CD14-positive monocyte (primary cell): ENCODE data around the gene SCN5A. TPM values are rescaled to one million over a fixed set of nuclear protein-coding genes. Genes with fewer than 3 reads are reported as not detected.

ENCODE experiments used
- DNase-seq, 3 donors: peaks; one replicate each; pipeline ENCODE4 v3.0.0-alpha.2; 2011 to 2022
- H2AFZ ChIP-seq: 2 replicates; pipeline ENCODE4 v1.6.0; 2012; ENCODE audit warnings: mild to moderate bottlenecking, low read depth, low read length, inconsistent platforms; ENCODE audit not compliant: insufficient read depth, poor library complexity, severe bottlenecking
- H3K27ac ChIP-seq, 2 donors: 1 replicate in 1 of 2; 2 replicates in 1 of 2; pipeline ENCODE4 v1.5.1; 2012 to 2013; ENCODE audit warnings: low read length in 2 of 2, control low read depth in 1 of 2, inconsistent platforms in 1 of 2, low read depth in 1 of 2, mild to moderate bottlenecking in 1 of 2
- H3K27me3 ChIP-seq, 2 donors: one replicate each; pipeline versions ENCODE4 v1.6.0 to v1.6.1; 2011 to 2013; ENCODE audit warnings: low read length in 2 of 2; ENCODE audit not compliant: control insufficient read depth in 2 of 2, insufficient read depth in 2 of 2
- H3K36me3 ChIP-seq, 2 donors: replicated peaks in 1 of 2; 1 replicate in 1 of 2; 2 replicates in 1 of 2; pipeline versions ENCODE4 v1.5.1 to v1.6.1; 2012 to 2013; ENCODE audit warnings: low read length in 2 of 2, control low read depth in 1 of 2, inconsistent platforms in 1 of 2, mild to moderate bottlenecking in 1 of 2; ENCODE audit not compliant: insufficient read depth in 2 of 2, control insufficient read depth in 1 of 2
- H3K4me1 ChIP-seq, 2 donors: 1 replicate in 1 of 2; 2 replicates in 1 of 2; pipeline versions ENCODE4 v1.5.1 to v1.6.1; 2012 to 2013; ENCODE audit warnings: low read length in 2 of 2, control low read depth in 1 of 2, inconsistent platforms in 1 of 2, mild to moderate bottlenecking in 1 of 2, moderate library complexity in 1 of 2; ENCODE audit not compliant: insufficient read depth in 2 of 2, control insufficient read depth in 1 of 2
- H3K4me2 ChIP-seq: replicated peaks from 2 replicates; pipeline ENCODE3; 2012; ENCODE audit warnings: low read length, moderate library complexity, mild to moderate bottlenecking; ENCODE audit not compliant: poor library complexity, severe bottlenecking; ENCODE audit errors: extremely low read depth
- H3K4me3 ChIP-seq, 3 experiments: fragments of 200-600 bp in 1 of 3; sonication (generic) in 1 of 3; replicated peaks in 1 of 3; 1 replicate in 2 of 3; 2 replicates in 1 of 3; pipeline ENCODE4 v1.5.1; 2011 to 2013; ENCODE audit warnings: low read length in 3 of 3, mild to moderate bottlenecking in 3 of 3, control low read depth in 2 of 3, low read depth in 2 of 3, inconsistent platforms in 1 of 3, moderate library complexity in 1 of 3
- H3K79me2 ChIP-seq: 2 replicates; pipeline ENCODE4 v1.6.0; 2012; ENCODE audit warnings: mild to moderate bottlenecking, control low read depth, inconsistent platforms, low read length, moderate library complexity; ENCODE audit not compliant: insufficient read depth
- H3K9ac ChIP-seq: 2 replicates; pipeline ENCODE4 v1.6.0; 2017; ENCODE audit warnings: low read length, mild to moderate bottlenecking; ENCODE audit not compliant: insufficient read depth, poor library complexity, severe bottlenecking
- H3K9me3 ChIP-seq, 2 donors: replicated peaks in 1 of 2; 1 replicate in 1 of 2; 2 replicates in 1 of 2; pipeline versions ENCODE4 v1.5.1 to v1.6.1; 2012 to 2013; ENCODE audit warnings: low read length in 2 of 2, control low read depth in 1 of 2; ENCODE audit not compliant: control insufficient read depth in 1 of 2, insufficient read depth in 1 of 2
- H4K20me1 ChIP-seq: 2 replicates; pipeline ENCODE4 v1.6.0; 2012; ENCODE audit warnings: mild to moderate bottlenecking, low read length, control low read depth, moderate library complexity; ENCODE audit not compliant: insufficient read depth
- H3K27ac Mint-ChIP-seq, 7 donors: one replicate each; pipeline ENCODE4 v1.8.0; 2020; ENCODE audit warnings: mild to moderate bottlenecking in 7 of 7, mixed read lengths in 7 of 7, moderate library complexity in 6 of 7, inconsistent platforms in 2 of 7
- H3K27me3 Mint-ChIP-seq, 3 donors: one replicate each; pipeline ENCODE4 v1.8.0; 2021 to 2022; ENCODE audit warnings: low read depth in 3 of 3, mild to moderate bottlenecking in 3 of 3, mixed read lengths in 3 of 3, moderate library complexity in 3 of 3, inconsistent platforms in 1 of 3
- H3K36me3 Mint-ChIP-seq, 2 donors: one replicate each; pipeline ENCODE4 v1.8.0; 2020; ENCODE audit warnings: mixed read lengths in 2 of 2, inconsistent platforms in 1 of 2, mild to moderate bottlenecking in 1 of 2
- H3K4me1 Mint-ChIP-seq: one replicate; pipeline ENCODE4 v1.8.0; 2020; ENCODE audit warnings: mild to moderate bottlenecking, mixed read lengths
- H3K4me3 Mint-ChIP-seq, 2 donors: one replicate each; pipeline ENCODE4 v1.8.0; 2020; ENCODE audit warnings: mild to moderate bottlenecking in 2 of 2, mixed read lengths in 2 of 2, moderate library complexity in 1 of 2
- H3K9me3 Mint-ChIP-seq, 7 donors: one replicate each; pipeline ENCODE4 v1.8.0; 2020 to 2022; ENCODE audit warnings: mixed read lengths in 7 of 7, mild to moderate bottlenecking in 6 of 7, moderate library complexity in 6 of 7, inconsistent platforms in 2 of 7
- CTCF ChIP-seq: fragments of 200-600 bp; IDR thresholded peaks from one replicate; pipeline ENCODE4 v1.8.0; 2022; ENCODE audit warnings: antibody characterized with exemption, mild to moderate bottlenecking
- WGBS: methylation state at CpG from one replicate; pipeline ENCODE4 v1.1.5; 2013; ENCODE audit warnings: missing lambda C conversion rate; ENCODE audit not compliant: insufficient coverage; 5-methylcytosine and 5-hydroxymethylcytosine counted together
- intact Hi-C, 2 donors: fragments of 100-400 bp; cut with micrococcal nuclease; formaldehyde crosslinking; loops; one replicate each; pipeline versions ENCODE4 v1.15.0 to v1.15.1; 2023
- polyA plus RNA-seq, 3 donors: library from polyadenylated mRNA; depleted of rRNA in 1 of 3; unstranded in 2 of 3; stranded (reverse) in 1 of 3; fragments of 300-500 nt in 2 of 3; fragments of >200 nt in 1 of 3; fragmentation: Illumina TruSeq in 2 of 3; gene quantifications; 1 replicate in 2 of 3; 2 replicates in 1 of 3; pipeline ENCODE4 v1.2.3, GENCODE V29; 2012 to 2021

The SCN5A gene
- polyA plus RNA-seq, 3 donors, result not detected

DNA sequence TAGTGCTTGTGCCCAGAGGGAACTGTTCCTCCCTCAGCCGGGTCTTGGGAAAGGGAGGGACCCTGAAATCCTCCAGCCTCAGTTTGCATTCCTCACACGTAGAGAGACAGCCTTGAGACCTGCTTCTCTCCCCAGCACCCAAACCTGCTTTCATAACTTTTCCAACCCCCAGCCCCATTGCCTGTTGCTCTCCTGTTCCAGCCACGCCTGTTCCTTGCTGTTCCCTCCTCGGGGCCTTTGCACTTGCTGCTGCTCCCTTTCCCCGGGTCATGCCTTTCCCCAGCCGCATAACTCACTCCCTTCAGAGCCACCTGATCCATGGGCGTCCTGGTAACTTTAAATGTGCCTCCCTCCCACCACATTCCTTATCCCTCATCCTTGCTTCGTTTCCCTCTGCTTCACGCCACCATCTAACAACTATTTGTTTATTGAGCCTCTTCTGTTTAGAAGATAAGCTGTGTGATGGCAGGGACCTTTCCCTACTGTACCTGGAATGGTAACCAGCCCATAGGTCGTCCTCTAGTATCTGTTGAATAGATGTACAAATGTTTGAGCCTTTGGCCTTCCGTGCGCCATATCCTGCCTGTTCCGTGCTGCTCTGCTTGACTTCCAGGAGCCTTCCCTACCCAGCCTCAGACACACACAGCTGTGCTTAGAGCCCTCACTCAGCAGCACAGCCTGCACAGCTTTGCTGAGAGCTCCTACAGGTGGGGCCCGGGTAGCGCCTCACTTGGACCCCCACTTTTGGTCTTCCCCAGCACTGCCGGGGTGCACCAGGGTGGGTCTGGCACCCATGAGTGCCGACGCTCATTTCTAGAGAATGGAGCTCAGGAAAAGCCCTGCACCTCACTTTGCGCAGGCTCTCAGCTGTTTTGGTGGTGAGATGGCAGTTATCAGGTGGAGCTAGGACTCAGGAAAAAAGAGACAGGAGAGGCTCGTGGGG, 60.2 kb downstream of the SCN5A start:
- H3K4me2 ChIP-seq, result no peak overlapping the region
- Mint-ChIP-seq H3K36me3 (no peaks in the 10 kb centered on the region), H3K27me3 (peaks cover 3 to 7% (median 4%) of the 10 kb centered on the region in 3 donors), H3K27ac (no peak overlapping the region), H3K4me3 (no peak overlapping the region), H3K9me3 (no peaks in the 10 kb centered on the region), H3K4me1 (no peaks in the 10 kb centered on the region)
- no peak overlapping the region for H3K4me3 ChIP-seq
- no peak for DNase-seq
- H3K4me1 ChIP-seq, result no peaks in the 10 kb centered on the region
- 89% methylated on average over 17 of the region's 20 CpGs for WGBS
- H3K79me2 ChIP-seq, result no peaks in the 10 kb centered on the region
- no peak overlapping the region for H3K27ac ChIP-seq
- no peaks in the 10 kb centered on the region for H3K27me3 ChIP-seq
- TF ChIP-seq CTCF, result no peak
- intact Hi-C loops, result no loop called here
- no peaks in the 10 kb centered on the region for H3K36me3 ChIP-seq
- H2AFZ ChIP-seq, result no peak overlapping the region
- no peak overlapping the region for H3K9ac ChIP-seq
- no peaks in the 10 kb centered on the region for H3K9me3 ChIP-seq
- no peaks in the 10 kb centered on the region for H4K20me1 ChIP-seq

DNA sequence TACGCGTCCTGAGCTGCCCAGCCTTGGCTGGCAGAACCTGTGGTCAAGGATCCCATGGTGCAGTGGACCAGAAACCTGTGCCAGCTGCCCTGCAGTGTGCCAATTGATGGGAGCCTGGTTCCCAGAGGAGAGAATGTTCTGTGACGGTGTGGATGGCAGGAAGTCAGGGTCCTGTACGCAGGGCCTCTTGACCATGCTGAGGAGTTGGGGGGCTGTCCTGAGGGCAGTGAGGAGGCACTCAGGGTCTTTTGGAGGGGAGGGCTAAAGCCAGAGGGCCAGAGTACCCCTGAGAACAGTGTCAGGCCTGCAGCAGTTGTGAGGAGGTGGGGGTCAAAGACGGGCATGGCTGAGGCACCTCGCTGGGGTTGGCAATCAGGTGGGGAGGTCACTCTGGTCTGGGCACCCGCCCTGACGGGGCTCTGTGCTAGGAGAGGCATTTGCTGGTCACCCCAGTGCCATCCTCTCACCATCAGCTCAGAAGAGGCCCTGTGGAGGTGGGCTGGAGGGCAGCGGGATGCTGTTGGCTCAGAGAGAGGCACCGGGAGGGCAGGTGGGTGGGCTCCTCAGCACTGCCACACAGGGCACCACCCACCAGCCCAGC, 61.0 kb downstream of the SCN5A start:
- H3K4me3 Mint-ChIP-seq, result no peak overlapping the region
- H3K4me3 ChIP-seq, result no peak overlapping the region
- H3K27me3 ChIP-seq, result no peaks in the 10 kb centered on the region
- H3K27ac Mint-ChIP-seq, result no peak overlapping the region
- no peak overlapping the region for H3K27ac ChIP-seq
- no peak for DNase-seq
- no peaks in the 10 kb centered on the region for H3K9me3 ChIP-seq
- TF ChIP-seq CTCF, result no peak
- H3K9ac ChIP-seq, result no peak overlapping the region
- no peaks in the 10 kb centered on the region for H3K4me1 ChIP-seq
- H3K79me2 ChIP-seq, result no peaks in the 10 kb centered on the region
- no peaks in the 10 kb centered on the region for H3K36me3 Mint-ChIP-seq
- H3K9me3 Mint-ChIP-seq, result no peaks in the 10 kb centered on the region
- H3K27me3 Mint-ChIP-seq, result peaks cover 2 to 7% (median 3%) of the 10 kb centered on the region in 3 donors
- H3K4me1 Mint-ChIP-seq, result no peaks in the 10 kb centered on the region
- 76% methylated on average over 5 of the region's 10 CpGs for WGBS
- H3K36me3 ChIP-seq, result no peaks in the 10 kb centered on the region
- no peak overlapping the region for H2AFZ ChIP-seq
- no peaks in the 10 kb centered on the region for H4K20me1 ChIP-seq
- H3K4me2 ChIP-seq, result no peak overlapping the region
- intact Hi-C loops, result no loop called here
